Sigmoid colon (tissue), 7 donors: Measurements from ENCODE around the gene SERPINB10. TPM values are rescaled to one million over a fixed set of nuclear protein-coding genes. Genes with fewer than 3 reads are reported as not detected.
"Not testable (repeated sequence)": the region's sequence is repeated elsewhere in the genome, so short reads cannot be mapped to it uniquely, and the experiment has no call there.

Experiments used
- DNase-seq: peaks from one replicate; pipeline ENCODE4 v3.0.0-alpha.2; 2019
- H3K27ac ChIP-seq, 4 donors: fragments of 200-600 bp; sonication (generic); one replicate each; pipeline ENCODE4 v1.5.1; 2016 to 2019; ENCODE audit warnings: mild to moderate bottlenecking in 1 of 4
- H3K27me3 ChIP-seq, 3 donors: fragments of 200-600 bp; sonication (generic); one replicate each; pipeline ENCODE4 v1.5.1; 2019; ENCODE audit warnings: mild to moderate bottlenecking in 1 of 3
- H3K36me3 ChIP-seq, 4 donors: fragments of 200-600 bp; sonication (generic); one replicate each; pipeline ENCODE4 v1.5.1; 2016 to 2019
- H3K4me1 ChIP-seq, 4 donors: fragments of 200-600 bp; sonication (generic); one replicate each; pipeline ENCODE4 v1.5.1; 2017 to 2019
- H3K4me3 ChIP-seq, 4 donors: fragments of 200-600 bp; sonication (generic); one replicate each; pipeline ENCODE4 v1.5.1; 2017 to 2019; ENCODE audit warnings: mild to moderate bottlenecking in 2 of 4, moderate library complexity in 1 of 4
- H3K9me3 ChIP-seq, 4 donors: fragments of 200-600 bp in 3 of 4; sonication (generic) in 3 of 4; one replicate each; pipeline versions ENCODE4 v1.5.1 to v1.6.1; 2013 to 2019
- CTCF ChIP-seq, 4 experiments: fragments of 450-650 bp in 3 of 4; fragments of 200-600 bp in 1 of 4; IDR thresholded peaks; one replicate each; pipeline ENCODE4 v1.5.1; 2016 to 2019; ENCODE audit warnings: antibody characterized with exemption in 4 of 4, mild to moderate bottlenecking in 3 of 4, moderate library complexity in 2 of 4
- EP300 ChIP-seq, 4 donors: sonication (generic); formaldehyde crosslinking; IDR thresholded peaks; one replicate each; pipeline ENCODE4 v1.6.1; 2017; ENCODE audit warnings: antibody characterized with exemption in 4 of 4
- POLR2A ChIP-seq, 2 donors: fragments of 450-650 bp; IDR thresholded peaks; one replicate each; pipeline ENCODE4 v1.6.1; 2016; ENCODE audit warnings: antibody characterized with exemption in 2 of 2, mild to moderate bottlenecking in 2 of 2, moderate library complexity in 2 of 2
- POLR2AphosphoS5 ChIP-seq, 4 donors: sonication (generic); formaldehyde crosslinking; IDR thresholded peaks; one replicate each; pipeline ENCODE4 v1.6.1; 2017; ENCODE audit warnings: antibody characterized with exemption in 4 of 4
- WGBS, 2 donors: extraction: QIAGEN DNeasy Blood & Tissue Kit; methylation state at CpG; one replicate each; pipeline ENCODE4 v1.1.7; 2013; 5-methylcytosine and 5-hydroxymethylcytosine counted together
- intact Hi-C: fragments of 100-400 bp; cut with DNase I; formaldehyde crosslinking; loops from one replicate; pipeline ENCODE4 v1.15.1; 2023
- polyA plus RNA-seq, 3 donors: library from polyadenylated mRNA; stranded (reverse); fragments of 200-250 nt; gene quantifications; one replicate each; pipeline ENCODE4 v1.2.3, GENCODE V29; 2013
- total RNA-seq, 4 donors: library from RNA; depleted of rRNA; stranded (reverse); fragments of >200 nt; gene quantifications; one replicate each; pipeline ENCODE4 v1.1.0, GENCODE V29; 2016
- donor health status: healthy with polysubstance abuse.
- donor health status: Bipolar disorder and iron deficiency.
- donor health status: healthy.

SERPINB10 gene
- total and polyA plus RNA-seq, 7 donors = 0.15 TPM; not detected in 6

GRCh38 chr18:63936156-63936931 is 28.6 kb downstream of the SERPINB10 start:
- Histone ChIP-seq H3K4me3 (peak overlapping the region; percentile 34 to 61 (median 50)), H3K27ac (peak overlapping the region in 1 of 4 donors; percentile 5), H3K27me3 (peaks cover 0 to 8% (median 0%) of the 10 kb centered on the region in 3 donors), H3K36me3 (no peaks in the 10 kb centered on the region), H3K4me1 (peaks cover 0 to 12% (median 9%) of the 10 kb centered on the region in 4 donors), H3K9me3 (no peaks in the 10 kb centered on the region)
- DNase-seq = peak; percentile 88
- no peak for TF ChIP-seq EP300 (IDR thresholded peaks at IDR 0.05)
- peak; percentile 20 to 79 (median 42) for TF ChIP-seq CTCF (IDR thresholded peaks at IDR 0.05)
- 2 to 4% methylated on average over 54 of the region's 54 CpGs for WGBS, 2 donors
- intact Hi-C loops = loop anchor here (5.0 kb wide), 1 partner anchor 419 kb away; no protein-coding TSS in a partner anchor

- Histone ChIP-seq H3K27me3 (peaks cover 0 to 8% (median 0%) of the 10 kb centered on the region in 3 donors), H3K4me1 (peaks cover 0 to 12% (median 9%) of the 10 kb centered on the region in 4 donors), H3K9me3 (no peaks in the 10 kb centered on the region), H3K36me3 (no peaks in the 10 kb centered on the region), H3K27ac (no peak overlapping the region), H3K4me3 (peak overlapping the region in 3 of 4 donors; percentile 48 to 61 (median 53))
- TF ChIP-seq CTCF (IDR thresholded peaks at IDR 0.05) (no peak), POLR2A (IDR thresholded peaks at IDR 0.05) (no peak), POLR2AphosphoS5 (IDR thresholded peaks at IDR 0.05) (no peak), EP300 (IDR thresholded peaks at IDR 0.05) (no peak)
- intact Hi-C loops = loop anchor here (5.0 kb wide), 1 partner anchor 420 kb away; no protein-coding TSS in a partner anchor
- WGBS, 2 donors = 44 to 47% methylated on average over 19 of the region's 19 CpGs
- DNase-seq = no peak
Measured at GRCh38 chr18:63936932-63937393, 29.2 kb downstream of the SERPINB10 start.

- Histone ChIP-seq H3K27ac (no peak overlapping the region), H3K36me3 (no peaks in the 10 kb centered on the region), H3K4me3 (no peak overlapping the region), H3K9me3 (no peaks in the 10 kb centered on the region), H3K4me1 (peaks cover 0 to 12% (median 9%) of the 10 kb centered on the region in 4 donors), H3K27me3 (peaks cover 0 to 9% (median 0%) of the 10 kb centered on the region in 3 donors)
- intact Hi-C loops = no loop called here
- WGBS, 2 donors = 81 to 92% methylated on average over 8 of the region's 8 CpGs
- TF ChIP-seq CTCF (IDR thresholded peaks at IDR 0.05) = no peak
- no peak for TF ChIP-seq EP300 (IDR thresholded peaks at IDR 0.05)
- no peak for TF ChIP-seq POLR2AphosphoS5 (IDR thresholded peaks at IDR 0.05)
- no peak for TF ChIP-seq POLR2A (IDR thresholded peaks at IDR 0.05)
- no peak for DNase-seq
Measured at GRCh38 chr18:63940008-63940407, 32.2 kb downstream of the SERPINB10 start.

GRCh38 chr18:63940543-63941050 is 32.8 kb downstream of the SERPINB10 start:
- DNase-seq, H3K9me3 ChIP-seq, intact Hi-C loops, H3K4me3 ChIP-seq, H3K27ac ChIP-seq, H3K36me3 ChIP-seq: not testable (repeated sequence)
- Histone ChIP-seq H3K27me3 (peaks cover 0 to 14% (median 0%) of the 10 kb centered on the region in 3 donors), H3K4me1 (peaks cover 0 to 12% (median 9%) of the 10 kb centered on the region in 4 donors)
- WGBS, 2 donors = 85% methylated on average over 17 of the region's 17 CpGs

- intact Hi-C loops = no loop called here
- Histone ChIP-seq H3K27ac (no peak overlapping the region), H3K27me3 (peaks cover 0 to 24% (median 0%) of the 10 kb centered on the region in 3 donors), H3K4me3 (no peak overlapping the region), H3K36me3 (no peaks in the 10 kb centered on the region), H3K4me1 (peaks cover 0 to 8% (median 4%) of the 10 kb centered on the region in 4 donors), H3K9me3 (peaks cover 0 to 2% (median 0%) of the 10 kb centered on the region in 4 donors)
- DNase-seq = no peak
- 82 to 84% methylated on average over 3 of the region's 3 CpGs for WGBS, 2 donors
- TF ChIP-seq POLR2AphosphoS5 (IDR thresholded peaks at IDR 0.05) (no peak), POLR2A (IDR thresholded peaks at IDR 0.05) (no peak), EP300 (IDR thresholded peaks at IDR 0.05) (no peak), CTCF (IDR thresholded peaks at IDR 0.05) (no peak)
Measured at GRCh38 chr18:63947051-63947790, 39.5 kb downstream of the SERPINB10 start.
